Right lobe of liver (tissue), 6 donors: ENCODE measurements around the gene TMEM270. TPM values are rescaled to one million over a fixed set of nuclear protein-coding genes. Genes with fewer than 3 reads are reported as not detected.

Experiments used
- ATAC-seq, 4 donors: fragments of 200-7000 bp; cut with Tn5 transposase; one replicate each; pipeline ENCODE4 v1.9.1; 2020; ENCODE audit warnings: mild to moderate bottlenecking in 4 of 4, moderate library complexity in 4 of 4
- DNase-seq, 3 donors: peaks; one replicate each; pipeline ENCODE4 v3.0.0-alpha.2; 2020
- H3K27ac ChIP-seq, 3 donors: fragments of 200-600 bp; one replicate each; pipeline ENCODE4 v1.8.0; 2022
- H3K27me3 ChIP-seq, 2 donors: fragments of 200-600 bp; one replicate each; pipeline ENCODE4 v1.8.0; 2022
- H3K36me3 ChIP-seq, 4 donors: fragments of 200-600 bp; sonication (generic) in 1 of 4; one replicate each; pipeline versions ENCODE4 v1.5.1 to v1.8.0; 2017 to 2022; ENCODE audit warnings: control low read depth in 1 of 4
- H3K4me1 ChIP-seq, 4 donors: fragments of 200-600 bp; sonication (generic) in 1 of 4; one replicate each; pipeline versions ENCODE4 v1.5.1 to v1.8.0; 2017 to 2022; ENCODE audit warnings: control low read depth in 1 of 4
- H3K4me3 ChIP-seq, 3 donors: fragments of 200-600 bp; one replicate each; pipeline ENCODE4 v1.8.0; 2022
- H3K9me3 ChIP-seq, 4 donors: fragments of 200-600 bp; sonication (generic) in 1 of 4; one replicate each; pipeline versions ENCODE4 v1.5.1 to v1.8.0; 2017 to 2022; ENCODE audit warnings: control low read depth in 1 of 4
- POLR2A ChIP-seq: fragments of 450-650 bp; IDR thresholded peaks from one replicate; pipeline ENCODE4 v1.6.1; 2017; ENCODE audit warnings: antibody characterized with exemption, mild to moderate bottlenecking
- WGBS: methylation state at CpG from one replicate; pipeline ENCODE4 v1.1.6; 2018; ENCODE audit warnings: low coverage, low lambda C conversion rate; ENCODE audit not compliant: insufficient coverage; ENCODE audit errors: missing lambda C conversion rate; 5-methylcytosine and 5-hydroxymethylcytosine counted together
- intact Hi-C, 2 donors: fragments of 100-400 bp; cut with DNase I; formaldehyde crosslinking; loops; one replicate each; pipeline versions ENCODE4 v1.11.2 to v1.14.1; 2022
- long read RNA-seq: library from polyadenylated mRNA; unstranded; transcript quantifications from one replicate; pipeline ENCODE4 v2.0.0, GENCODE V29; 2019
- total RNA-seq, 6 experiments: library from RNA; depleted of rRNA in 2 of 6; stranded (reverse); fragments of >200 nt in 2 of 6; fragmentation: NEBNext Ultra II Directional in 3 of 6; extraction: Animal tissue kit (Norgen Biotek cat#: 25700) in 3 of 6; gene quantifications; one replicate each; pipeline versions ENCODE4 v1.1.0 to v1.2.4, GENCODE V29; 2016 to 2023
- TF ChIP-seq, protein P1 (sequence below), 4 donors: fragments of 200-600 bp in 3 of 4; fragments of 450-650 bp in 1 of 4; IDR thresholded peaks; one replicate each; pipeline versions ENCODE4 v1.5.1 to v1.8.0; 2016 to 2022; ENCODE audit warnings: antibody characterized with exemption in 4 of 4, mild to moderate bottlenecking in 2 of 4
- donor health status: DM: no; HTN: yes; CAD: no.
- donor health status: DM: no; HTN: no; CAD: no.
- donor health status: DM: no; HTN: no; CAD: no.
- donor health status: DM: no; HTN: yes; CAD: no.
- donor health status: DM: no; HTN: yes; CAD: no.

TMEM270 gene, protein sequence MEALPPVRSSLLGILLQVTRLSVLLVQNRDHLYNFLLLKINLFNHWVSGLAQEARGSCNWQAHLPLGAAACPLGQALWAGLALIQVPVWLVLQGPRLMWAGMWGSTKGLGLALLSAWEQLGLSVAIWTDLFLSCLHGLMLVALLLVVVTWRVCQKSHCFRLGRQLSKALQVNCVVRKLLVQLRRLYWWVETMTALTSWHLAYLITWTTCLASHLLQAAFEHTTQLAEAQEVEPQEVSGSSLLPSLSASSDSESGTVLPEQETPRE
- total RNA-seq = not detected
- long read RNA-seq = 0 reads

- no peak within 1 kb of the TSS for H3K4me3 ChIP-seq
- no peak within 1 kb of the TSS for H3K27ac ChIP-seq
- no peaks in the 10 kb centered on the region for H3K27me3 ChIP-seq
- ATAC-seq (no peak), DNase-seq (no peak)
- H3K9me3 ChIP-seq = no peaks in the 10 kb centered on the region
- TF ChIP-seq, protein P1, sequence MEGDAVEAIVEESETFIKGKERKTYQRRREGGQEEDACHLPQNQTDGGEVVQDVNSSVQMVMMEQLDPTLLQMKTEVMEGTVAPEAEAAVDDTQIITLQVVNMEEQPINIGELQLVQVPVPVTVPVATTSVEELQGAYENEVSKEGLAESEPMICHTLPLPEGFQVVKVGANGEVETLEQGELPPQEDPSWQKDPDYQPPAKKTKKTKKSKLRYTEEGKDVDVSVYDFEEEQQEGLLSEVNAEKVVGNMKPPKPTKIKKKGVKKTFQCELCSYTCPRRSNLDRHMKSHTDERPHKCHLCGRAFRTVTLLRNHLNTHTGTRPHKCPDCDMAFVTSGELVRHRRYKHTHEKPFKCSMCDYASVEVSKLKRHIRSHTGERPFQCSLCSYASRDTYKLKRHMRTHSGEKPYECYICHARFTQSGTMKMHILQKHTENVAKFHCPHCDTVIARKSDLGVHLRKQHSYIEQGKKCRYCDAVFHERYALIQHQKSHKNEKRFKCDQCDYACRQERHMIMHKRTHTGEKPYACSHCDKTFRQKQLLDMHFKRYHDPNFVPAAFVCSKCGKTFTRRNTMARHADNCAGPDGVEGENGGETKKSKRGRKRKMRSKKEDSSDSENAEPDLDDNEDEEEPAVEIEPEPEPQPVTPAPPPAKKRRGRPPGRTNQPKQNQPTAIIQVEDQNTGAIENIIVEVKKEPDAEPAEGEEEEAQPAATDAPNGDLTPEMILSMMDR (IDR thresholded peaks at IDR 0.05) = no peak
- no peak for TF ChIP-seq POLR2A
- no peaks in the 10 kb centered on the region for H3K4me1 ChIP-seq
- 86% methylated on average over 6 of the region's 11 CpGs for WGBS
- intact Hi-C loops = loop anchor here (5.0 to 10.0 kb wide), 3 partner anchors 54 to 344 kb away; no protein-coding TSS in a partner anchor
- H3K36me3 ChIP-seq = no peaks in the 10 kb centered on the region
Measured at GRCh38 chr7:73860859-73861258, at the start of gene TMEM270. Gene TMEM270, plus strand, starts transcription at chr7:73861159. Its CDS starts 36 bp downstream, at chr7:73861195.

- peak; percentile 98 to 99 (median 99) for ATAC-seq
- Histone ChIP-seq H3K4me1 (no peaks in the 10 kb centered on the region), H3K27ac (no peak overlapping the region), H3K9me3 (no peaks in the 10 kb centered on the region), H3K27me3 (no peaks in the 10 kb centered on the region), H3K4me3 (no peak overlapping the region), H3K36me3 (no peaks in the 10 kb centered on the region)
- intact Hi-C loops = no loop called here
- no peak for TF ChIP-seq POLR2A
- TF ChIP-seq, protein P1 (IDR thresholded peaks at IDR 0.05) = peak; percentile 76 to 82 (median 80)
- DNase-seq = peak; percentile 73 to 81 (median 78)
- 11% methylated on average over 9 of the region's 11 CpGs for WGBS
Measured at GRCh38 chr7:73811760-73812168, 49.2 kb upstream of the TMEM270 start.

DNA sequence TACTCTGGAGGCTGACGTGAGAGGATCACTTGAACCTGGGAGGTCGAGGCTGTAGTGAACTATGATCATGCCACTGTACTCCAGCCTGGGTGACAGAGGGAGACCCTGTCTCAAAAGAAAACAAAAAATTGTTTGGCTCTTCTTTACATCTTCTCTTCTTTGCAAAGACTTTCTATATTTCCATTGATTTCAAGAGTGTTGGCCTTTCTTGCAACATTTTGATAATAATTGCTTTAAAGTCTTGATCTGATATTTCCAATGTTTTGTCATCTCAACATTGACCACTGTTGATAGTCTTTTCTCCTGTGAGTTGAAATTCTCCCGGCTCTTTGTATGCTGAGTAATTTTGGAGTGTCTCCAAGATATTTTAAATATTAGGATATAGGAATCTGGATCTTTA, 48.0 kb upstream of the TMEM270 start:
- H3K9me3 ChIP-seq = no peaks in the 10 kb centered on the region
- DNase-seq = no peak
- TF ChIP-seq, protein P1 (IDR thresholded peaks at IDR 0.05) = no peak
- TF ChIP-seq POLR2A = no peak
- no peak overlapping the region for H3K27ac ChIP-seq
- no peaks in the 10 kb centered on the region for H3K36me3 ChIP-seq
- no peaks in the 10 kb centered on the region for H3K27me3 ChIP-seq
- WGBS = 84% methylated on average over 3 of the region's 3 CpGs
- H3K4me1 ChIP-seq = no peaks in the 10 kb centered on the region
- no peak for ATAC-seq
- intact Hi-C loops = no loop called here
- no peak overlapping the region for H3K4me3 ChIP-seq

DNA sequence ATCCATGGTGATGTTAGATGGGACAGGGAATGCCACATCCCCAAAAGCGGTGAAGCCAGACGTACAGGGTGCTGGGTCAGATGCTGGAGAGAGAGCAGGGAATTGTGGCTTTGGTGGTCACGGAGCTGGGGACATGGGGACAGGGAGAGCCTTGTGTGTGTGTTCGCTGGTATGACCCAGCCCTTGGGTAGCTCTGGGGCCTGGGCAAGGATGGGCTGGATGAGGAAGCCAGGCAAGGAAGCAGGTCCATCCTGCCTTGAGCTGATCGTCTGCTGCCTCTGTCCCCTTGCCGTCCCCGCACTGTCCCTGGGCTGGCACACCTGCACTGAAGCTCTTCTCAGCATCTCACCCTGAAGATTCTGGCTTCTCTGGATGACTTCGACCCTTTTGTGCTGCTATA, 45.5 kb upstream of the TMEM270 start:
- DNase-seq (peak in 1 of 3 donors; percentile 21), ATAC-seq (peak in 1 of 4 donors; percentile 13)
- H3K9me3 ChIP-seq = no peaks in the 10 kb centered on the region
- TF ChIP-seq, protein P1 (IDR thresholded peaks at IDR 0.05) = no peak
- TF ChIP-seq POLR2A = no peak
- H3K36me3 ChIP-seq = no peaks in the 10 kb centered on the region
- no peaks in the 10 kb centered on the region for H3K27me3 ChIP-seq
- no peak overlapping the region for H3K27ac ChIP-seq
- WGBS = 48% methylated on average over 3 of the region's 8 CpGs
- no peaks in the 10 kb centered on the region for H3K4me1 ChIP-seq
- intact Hi-C loops = no loop called here
- H3K4me3 ChIP-seq = no peak overlapping the region
